IPS DF 19.7 (cell line): ENCODE results near the gene RGS3.
"Not testable (repeated sequence)": the region's sequence is repeated elsewhere in the genome, so short reads cannot be mapped to it uniquely, and the experiment has no call there.

Experiments used
- DNase-seq: peaks from one replicate; pipeline ENCODE4 v3.0.0-alpha.2; 2013; ENCODE audit warnings: low read depth, low spot score

The RGS3 gene

GRCh38 chr9:113463418-113464285 is at the start of gene RGS3:
RGS3 (plus strand) TSS chr9:113463727; CDS start chr9:113463803, 76 bp downstream.
- DNase-seq = no peak

- no peak for DNase-seq
Observed at GRCh38 chr9:113416149-113416721, 47.3 kb upstream of the RGS3 start.

GRCh38 chr9:113417370-113417769 is 46.2 kb upstream of the RGS3 start:
- no peak for DNase-seq

- no peak for DNase-seq
Observed at GRCh38 chr9:113421726-113422125, 41.8 kb upstream of the RGS3 start.

- no peak for DNase-seq
Observed at GRCh38 chr9:113425072-113425471, 38.5 kb upstream of the RGS3 start.

GRCh38 chr9:113426701-113427100 is 36.8 kb upstream of the RGS3 start:
- DNase-seq = no peak

- DNase-seq = no peak
Observed at GRCh38 chr9:113427629-113428028, 35.9 kb upstream of the RGS3 start.

GRCh38 chr9:113428062-113428615 is 35.4 kb upstream of the RGS3 start:
- DNase-seq = no peak

- DNase-seq = no peak
Observed at GRCh38 chr9:113431191-113431590, 32.3 kb upstream of the RGS3 start.

GRCh38 chr9:113436728-113437515 is 26.6 kb upstream of the RGS3 start:
- DNase-seq = no peak

- DNase-seq = not testable (repeated sequence)
Observed at GRCh38 chr9:113437716-113438115, 25.8 kb upstream of the RGS3 start.

- DNase-seq = no peak
Observed at GRCh38 chr9:113444736-113445135, 18.8 kb upstream of the RGS3 start.

- no peak for DNase-seq
Observed at GRCh38 chr9:113446323-113446740, 17.2 kb upstream of the RGS3 start.

- DNase-seq = no peak
Observed at GRCh38 chr9:113449376-113449775, 14.2 kb upstream of the RGS3 start.

GRCh38 chr9:113452113-113452605 is 11.4 kb upstream of the RGS3 start:
- DNase-seq = no peak

- DNase-seq = no peak
Observed at GRCh38 chr9:113454914-113455761, 8.4 kb upstream of the RGS3 start.

GRCh38 chr9:113456235-113456634 is 7.3 kb upstream of the RGS3 start:
- no peak for DNase-seq

GRCh38 chr9:113461285-113461684 is 2.2 kb upstream of the RGS3 start:
- no peak for DNase-seq

- no peak for DNase-seq
Observed at GRCh38 chr9:113461943-113462342, 1.6 kb upstream of the RGS3 start.

- no peak for DNase-seq
Observed at GRCh38 chr9:113462781-113463286, 693 bp upstream of the RGS3 start.

- no peak for DNase-seq
Observed at GRCh38 chr9:113464286-113464660, 746 bp downstream of the RGS3 start.
